ENCODE results near the gene MIPOL1. TPM values are rescaled to one million over a fixed set of nuclear protein-coding genes. Genes with fewer than 3 reads are reported as not detected.

MIPOL1 gene
- total and polyA plus RNA-seq, 9 of the 15 experiments (the other 6 are each of a cell fraction or from before 2014, with no cell fraction given) = 6.7 to 21.9 (median 12.4) TPM

DNA sequence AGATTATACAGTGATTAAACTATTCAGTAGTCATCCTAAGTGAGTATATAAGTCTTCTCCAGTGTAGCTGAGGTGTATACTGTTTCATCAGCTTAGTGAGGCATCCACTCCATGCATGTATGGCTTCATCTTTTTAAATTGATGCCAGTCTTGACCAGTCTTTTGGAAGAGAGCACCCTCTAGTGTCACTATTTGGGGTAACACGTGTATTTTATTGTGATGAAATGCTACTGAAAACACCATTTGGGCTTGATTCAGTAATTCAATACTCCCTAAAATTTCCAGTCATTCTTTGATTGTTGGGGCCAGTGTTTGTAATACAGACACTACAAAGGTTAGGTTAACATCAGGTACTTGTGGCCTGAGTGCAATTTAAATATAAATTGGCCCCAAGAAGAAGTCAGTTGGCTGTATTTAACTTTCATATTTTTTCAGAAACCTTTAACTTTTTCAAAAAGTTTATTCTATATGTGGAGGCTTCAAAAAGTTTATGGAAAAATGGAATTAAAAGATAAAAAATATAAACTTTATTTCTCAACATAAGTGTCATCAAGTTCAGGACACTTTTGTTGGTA lies 35.3 kb downstream of the MIPOL1 start (continued):
- TF ChIP-seq MBD2 (IDR thresholded peaks at IDR 0.05; ENCODE audit: borderline replicate concordance, low read depth) (no peak), ZNF518B (CRISPR knock-in tag; IDR thresholded peaks at IDR 0.05) (no peak), DIDO1 (tag; IDR thresholded peaks at IDR 0.05; ENCODE audit: low read depth) (no peak), ZNF280B (CRISPR knock-in tag; IDR thresholded peaks at IDR 0.05) (no peak), RAD21 (CRISPR knock-in tag; conservative IDR thresholded peaks at IDR 0.05 in 1 of 2, IDR thresholded peaks at IDR 0.05 in 1 of 2) (peak; percentile 34 to 65; a peak in 3 of 4 replicates), ZNF140 (CRISPR knock-in tag; IDR thresholded peaks at IDR 0.05) (no peak), MTA3 (IDR thresholded peaks at IDR 0.05; ENCODE audit: borderline replicate concordance) (no peak), PHF8 (IDR thresholded peaks at IDR 0.05; ENCODE audit: borderline replicate concordance, low read length) (no peak), GTF3C2 (IDR thresholded peaks at IDR 0.05; ENCODE audit: borderline replicate concordance, extremely low read depth, insufficient read length) (no peak)
- TF ChIP-seq, protein P1, sequence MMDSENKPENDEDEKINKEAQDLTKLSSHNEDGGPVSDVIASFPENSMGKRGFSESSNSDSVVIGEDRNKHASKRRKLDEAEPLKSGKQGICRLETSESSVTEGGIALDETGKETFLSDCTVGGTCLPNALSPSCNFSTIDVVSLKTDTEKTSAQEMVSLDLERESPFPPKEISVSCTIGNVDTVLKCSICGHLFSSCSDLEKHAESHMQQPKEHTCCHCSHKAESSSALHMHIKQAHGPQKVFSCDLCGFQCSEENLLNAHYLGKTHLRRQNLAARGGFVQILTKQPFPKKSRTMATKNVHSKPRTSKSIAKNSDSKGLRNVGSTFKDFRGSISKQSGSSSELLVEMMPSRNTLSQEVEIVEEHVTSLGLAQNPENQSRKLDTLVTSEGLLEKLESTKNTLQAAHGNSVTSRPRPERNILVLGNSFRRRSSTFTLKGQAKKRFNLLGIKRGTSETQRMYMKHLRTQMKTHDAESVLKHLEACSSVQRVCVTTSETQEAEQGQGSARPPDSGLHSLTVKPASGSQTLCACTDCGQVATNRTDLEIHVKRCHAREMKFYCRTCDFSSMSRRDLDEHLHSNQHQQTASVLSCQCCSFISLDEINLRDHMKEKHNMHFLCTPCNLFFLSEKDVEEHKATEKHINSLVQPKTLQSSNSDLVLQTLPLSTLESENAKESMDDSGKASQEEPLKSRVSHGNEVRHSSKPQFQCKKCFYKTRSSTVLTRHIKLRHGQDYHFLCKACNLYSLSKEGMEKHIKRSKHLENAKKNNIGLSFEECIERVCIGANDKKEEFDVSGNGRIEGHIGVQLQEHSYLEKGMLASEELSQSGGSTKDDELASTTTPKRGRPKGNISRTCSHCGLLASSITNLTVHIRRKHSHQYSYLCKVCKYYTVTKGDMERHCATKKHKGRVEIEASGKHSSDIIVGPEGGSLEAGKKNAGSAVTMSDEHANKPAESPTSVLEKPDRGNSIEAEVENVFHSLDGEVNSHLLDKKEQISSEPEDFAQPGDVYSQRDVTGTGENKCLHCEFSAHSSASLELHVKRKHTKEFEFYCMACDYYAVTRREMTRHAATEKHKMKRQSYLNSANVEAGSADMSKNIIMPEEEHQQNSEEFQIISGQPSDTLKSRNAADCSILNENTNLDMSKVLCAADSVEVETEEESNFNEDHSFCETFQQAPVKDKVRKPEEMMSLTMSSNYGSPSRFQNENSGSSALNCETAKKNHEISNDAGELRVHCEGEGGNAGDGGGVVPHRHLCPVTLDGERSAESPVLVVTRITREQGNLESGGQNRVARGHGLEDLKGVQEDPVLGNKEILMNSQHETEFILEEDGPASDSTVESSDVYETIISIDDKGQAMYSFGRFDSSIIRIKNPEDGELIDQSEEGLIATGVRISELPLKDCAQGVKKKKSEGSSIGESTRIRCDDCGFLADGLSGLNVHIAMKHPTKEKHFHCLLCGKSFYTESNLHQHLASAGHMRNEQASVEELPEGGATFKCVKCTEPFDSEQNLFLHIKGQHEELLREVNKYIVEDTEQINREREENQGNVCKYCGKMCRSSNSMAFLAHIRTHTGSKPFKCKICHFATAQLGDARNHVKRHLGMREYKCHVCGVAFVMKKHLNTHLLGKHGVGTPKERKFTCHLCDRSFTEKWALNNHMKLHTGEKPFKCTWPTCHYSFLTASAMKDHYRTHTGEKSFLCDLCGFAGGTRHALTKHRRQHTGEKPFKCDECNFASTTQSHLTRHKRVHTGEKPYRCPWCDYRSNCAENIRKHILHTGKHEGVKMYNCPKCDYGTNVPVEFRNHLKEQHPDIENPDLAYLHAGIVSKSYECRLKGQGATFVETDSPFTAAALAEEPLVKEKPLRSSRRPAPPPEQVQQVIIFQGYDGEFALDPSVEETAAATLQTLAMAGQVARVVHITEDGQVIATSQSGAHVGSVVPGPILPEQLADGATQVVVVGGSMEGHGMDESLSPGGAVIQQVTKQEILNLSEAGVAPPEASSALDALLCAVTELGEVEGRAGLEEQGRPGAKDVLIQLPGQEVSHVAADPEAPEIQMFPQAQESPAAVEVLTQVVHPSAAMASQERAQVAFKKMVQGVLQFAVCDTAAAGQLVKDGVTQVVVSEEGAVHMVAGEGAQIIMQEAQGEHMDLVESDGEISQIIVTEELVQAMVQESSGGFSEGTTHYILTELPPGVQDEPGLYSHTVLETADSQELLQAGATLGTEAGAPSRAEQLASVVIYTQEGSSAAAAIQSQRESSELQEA (IDR thresholded peaks at IDR 0.05; ENCODE audit: low read depth) = no peak

Measured in K562 (cell line).